Neural progenitor cell (in vitro differentiated cells): ENCODE results near the gene ADCY7.

ENCODE experiments used
- EZH2 ChIP-seq: fragments of 200-600 bp; sonication (generic); IDR thresholded peaks from 2 replicates; pipeline ENCODE4 v1.6.1; 2017; ENCODE audit warnings: antibody characterized with exemption, mild to moderate bottlenecking, moderate library complexity
- EZH2phosphoT487 ChIP-seq: fragments of 200-600 bp; sonication (generic); IDR thresholded peaks from 2 replicates; pipeline ENCODE4 v1.6.1; 2017; ENCODE audit warnings: antibody characterized with exemption
- TF ChIP-seq, protein P1 (sequence below): fragments of 200-600 bp; sonication (generic); IDR thresholded peaks from 2 replicates; pipeline ENCODE4 v1.5.1; 2017; ENCODE audit warnings: antibody characterized with exemption, mild to moderate bottlenecking

DNA sequence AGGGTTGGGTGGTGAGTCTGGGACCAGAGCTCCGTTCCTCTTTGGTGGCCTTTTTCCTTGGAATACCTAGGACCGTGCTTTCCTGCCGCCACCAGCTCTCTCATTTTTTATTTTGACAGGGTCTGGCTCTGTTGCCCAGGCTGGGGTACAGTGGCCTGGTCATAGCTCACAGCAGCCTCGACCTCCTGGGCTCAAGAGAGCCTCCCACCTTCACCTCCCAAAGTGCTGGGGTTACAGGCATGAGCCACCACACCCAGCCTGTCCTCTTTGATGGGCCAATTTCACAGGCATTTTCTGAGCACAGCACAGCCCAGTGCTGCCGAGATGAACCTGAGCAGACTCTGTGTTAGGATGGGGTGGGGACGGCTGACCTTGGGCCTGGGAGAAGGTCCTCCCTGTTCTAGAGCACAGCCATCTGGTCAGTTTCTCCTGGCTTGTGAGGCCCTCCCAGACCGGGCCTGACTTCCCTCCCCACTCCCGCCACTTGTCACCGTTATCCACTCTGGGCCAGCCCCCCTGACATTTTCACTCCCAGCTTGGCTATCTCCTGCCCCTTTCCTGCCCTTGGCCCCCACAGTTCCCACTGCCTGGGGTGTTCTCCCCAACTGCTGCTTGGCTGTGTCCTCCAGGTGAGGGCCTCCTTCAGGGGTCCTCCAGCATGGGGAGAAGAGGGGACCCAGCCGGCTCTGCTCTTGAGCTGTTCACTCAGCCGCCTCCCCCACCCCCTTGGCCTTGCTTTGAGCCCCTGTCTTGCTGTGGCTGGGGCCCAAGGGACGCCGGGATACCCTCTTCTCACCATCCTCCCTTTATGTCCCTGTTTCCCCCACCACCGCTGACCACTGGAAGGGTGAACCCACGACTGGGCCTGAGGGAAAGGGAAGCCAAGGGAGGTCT is 5.0 kb downstream of the ADCY7 start:
- TF ChIP-seq, protein P1, sequence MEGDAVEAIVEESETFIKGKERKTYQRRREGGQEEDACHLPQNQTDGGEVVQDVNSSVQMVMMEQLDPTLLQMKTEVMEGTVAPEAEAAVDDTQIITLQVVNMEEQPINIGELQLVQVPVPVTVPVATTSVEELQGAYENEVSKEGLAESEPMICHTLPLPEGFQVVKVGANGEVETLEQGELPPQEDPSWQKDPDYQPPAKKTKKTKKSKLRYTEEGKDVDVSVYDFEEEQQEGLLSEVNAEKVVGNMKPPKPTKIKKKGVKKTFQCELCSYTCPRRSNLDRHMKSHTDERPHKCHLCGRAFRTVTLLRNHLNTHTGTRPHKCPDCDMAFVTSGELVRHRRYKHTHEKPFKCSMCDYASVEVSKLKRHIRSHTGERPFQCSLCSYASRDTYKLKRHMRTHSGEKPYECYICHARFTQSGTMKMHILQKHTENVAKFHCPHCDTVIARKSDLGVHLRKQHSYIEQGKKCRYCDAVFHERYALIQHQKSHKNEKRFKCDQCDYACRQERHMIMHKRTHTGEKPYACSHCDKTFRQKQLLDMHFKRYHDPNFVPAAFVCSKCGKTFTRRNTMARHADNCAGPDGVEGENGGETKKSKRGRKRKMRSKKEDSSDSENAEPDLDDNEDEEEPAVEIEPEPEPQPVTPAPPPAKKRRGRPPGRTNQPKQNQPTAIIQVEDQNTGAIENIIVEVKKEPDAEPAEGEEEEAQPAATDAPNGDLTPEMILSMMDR: no peak
- TF ChIP-seq EZH2: no peak
- no peak for TF ChIP-seq EZH2phosphoT487
